HepG2 (cell line): ENCODE results near the gene PDXDC1. TPM values are rescaled to one million over a fixed set of nuclear protein-coding genes. Genes with fewer than 3 reads are reported as not detected.
A peak's percentile ranks its signal among the peaks of the same experiment; 100 is the strongest.
"Not testable (repeated sequence)": the region's sequence is repeated elsewhere in the genome, so short reads cannot be mapped to it uniquely, and the experiment has no call there.

ENCODE experiments used
- ATAC-seq: fragments of 200-7000 bp; cut with Tn5 transposase; 3 replicates; pipeline ENCODE4 v1.9.1; 2020; ENCODE audit warnings: mild to moderate bottlenecking, moderate library complexity
- BruUV-seq: library from RNA; stranded (reverse); fragments of 400-500 nt; replicated peaks from 2 replicates; lab custom pipeline; 2021; lab: Mats Ljungman, UMichigan
- CTCF ChIA-PET: fragments of 300-600 bp; formaldehyde crosslinking; extraction: SDS; loops from one replicate; lab custom pipeline; 2021; ENCODE audit warnings: low total read pairs, inconsistent platforms, low intra/inter-chr PET ratio; lab: Yijun Ruan, JAX
- POLR2A ChIA-PET: fragments of 350-600 bp; sonication (Branson Sonifier 250); formaldehyde crosslinking; loops from one replicate; lab custom pipeline; 2020; ENCODE audit warnings: antibody characterized with exemption, inconsistent platforms; lab: Yijun Ruan, JAX
- DNase-seq: peaks from one replicate; pipeline ENCODE4 v3.0.0-alpha.2; 2015; ENCODE audit warnings: low spot score
- FAIRE-seq: peaks from 3 replicates; lab custom pipeline; 2011; peaks lifted over from hg19 to GRCh38; lab: Jason Lieb, UNC
- H2AFZ ChIP-seq: one replicate; pipeline ENCODE4 v1.6.1; 2011; ENCODE audit warnings: low read length, inconsistent platforms
- H3K27ac ChIP-seq: fragments of 300-600 bp; 3 replicates; pipeline ENCODE4 v1.8.0; 2011; ENCODE audit warnings: mixed run types, mild to moderate bottlenecking, mixed read lengths, low read length, inconsistent platforms; ENCODE audit not compliant: insufficient read depth; ENCODE audit errors: extremely low read length
- H3K27me3 ChIP-seq, 2 experiments: fragments of 200-600 bp in 1 of 2; 2 replicates in 1 of 2; 3 replicates in 1 of 2; pipeline versions ENCODE4 v1.6.0 to v1.8.0; 2011; ENCODE audit warnings: low read length in 2 of 2, mild to moderate bottlenecking in 2 of 2, moderate library complexity in 2 of 2, inconsistent platforms in 1 of 2; ENCODE audit not compliant: insufficient read depth in 2 of 2, control insufficient read depth in 1 of 2
- H3K36me3 ChIP-seq, 2 experiments: fragments of 200-600 bp in 1 of 2; replicated peaks in 1 of 2; 2 replicates in 1 of 2; 3 replicates in 1 of 2; pipeline versions ENCODE4 v1.5.1 to v1.8.0; 2011; ENCODE audit warnings: low read length in 2 of 2, inconsistent platforms in 1 of 2; ENCODE audit not compliant: insufficient read depth in 2 of 2, control insufficient read depth in 1 of 2
- H3K4me1 ChIP-seq: 2 replicates; pipeline ENCODE4 v1.5.1; 2012; ENCODE audit warnings: low read length, inconsistent platforms; ENCODE audit not compliant: insufficient read depth
- H3K4me2 ChIP-seq: 2 replicates; pipeline ENCODE4 v1.6.0; 2011; ENCODE audit warnings: low read depth, low read length, inconsistent platforms
- H3K4me3 ChIP-seq, 3 experiments: fragments of 200-600 bp in 1 of 3; sonication (generic), shearing (Covaris generic) in 1 of 3; replicated peaks in 1 of 3; 2 replicates each; pipeline ENCODE4 v1.5.1; 2011 to 2016; ENCODE audit warnings: low read length in 3 of 3, inconsistent platforms in 2 of 3, low read depth in 2 of 3, mild to moderate bottlenecking in 2 of 3, control low read depth in 1 of 3, mixed read lengths in 1 of 3; ENCODE audit not compliant: insufficient read depth in 1 of 3
- H3K79me2 ChIP-seq: one replicate; pipeline ENCODE4 v1.6.1; 2011; ENCODE audit warnings: low read length, inconsistent platforms; ENCODE audit not compliant: insufficient read depth
- H3K9ac ChIP-seq: 2 replicates; pipeline ENCODE4 v1.6.0; 2011; ENCODE audit warnings: mild to moderate bottlenecking, low read depth, low read length, inconsistent platforms; ENCODE audit not compliant: insufficient read depth
- H3K9me3 ChIP-seq: 2 replicates; pipeline ENCODE4 v1.5.1; 2012; ENCODE audit warnings: mild to moderate bottlenecking, low read length
- H4K20me1 ChIP-seq: 2 replicates; pipeline ENCODE4 v1.6.0; 2011; ENCODE audit warnings: inconsistent platforms, mild to moderate bottlenecking, low read length, moderate library complexity; ENCODE audit not compliant: insufficient read depth
- CTCF ChIP-seq: sonication (generic); formaldehyde crosslinking; IDR thresholded peaks from 2 replicates; pipeline ENCODE4 v1.5.0; 2020; ENCODE audit warnings: mild to moderate bottlenecking, missing genetic modification reagents, moderate library complexity
- SMC3 ChIP-seq: IDR thresholded peaks from 2 replicates; pipeline ENCODE4 v1.6.1; 2011; ENCODE audit warnings: low read length, improper control_type of control experiment
- STAG1 ChIP-seq: sonication (generic); formaldehyde crosslinking; IDR thresholded peaks from 2 replicates; pipeline ENCODE4 v1.4.0; 2020; ENCODE audit warnings: missing genetic modification reagents
- WGBS: methylation state at CpG from one replicate; pipeline ENCODE4 v1.1.6; 2017; ENCODE audit warnings: low lambda C conversion rate; 5-methylcytosine and 5-hydroxymethylcytosine counted together
- in situ Hi-C: cut with HindIII; loops from 2 replicates; pipeline ENCODE4 v1.10.0; 2017; ENCODE audit warnings: low pct_unique_long_range_greater_than_20kb; ENCODE audit not compliant: extremely low pct_ligation_motif_present
- intact Hi-C: fragments of 100-400 bp; cut with micrococcal nuclease; formaldehyde crosslinking; loops from one replicate; pipeline ENCODE4 v1.10.0; 2022; ENCODE audit not compliant: unreplicated experiment
- polyA plus RNA-seq, 8 experiments: library from polyadenylated mRNA; depleted of rRNA in 3 of 8; stranded (reverse) in 7 of 8; unstranded in 1 of 8; fragments of >200 nt; fragmentation: Illumina TruSeq in 4 of 8; extraction: Trizol in 4 of 8; gene quantifications; 2 replicates each; pipeline versions ENCODE4 v1.2.1 to v1.2.3, GENCODE V29; 2011 to 2016; ENCODE audit warnings: low read depth in 4 of 8, missing spikeins in 1 of 8, mixed read lengths in 1 of 8; ENCODE audit not compliant: insufficient read depth in 1 of 8
- total RNA-seq, 5 experiments: library from RNA; depleted of rRNA; stranded (reverse); fragments of >200 nt; fragmentation: Illumina TruSeq; extraction: Trizol; gene quantifications; 2 replicates each; pipeline ENCODE4 v1.2.3, GENCODE V29; 2016; ENCODE audit warnings: low read depth in 1 of 5

PDXDC1 gene
- total and polyA plus RNA-seq, 2 of the 13 experiments (the other 11 are each of a cell fraction or from before 2014, with no cell fraction given) = 133 to 169 TPM

- CTCF ChIA-PET = not testable (repeated sequence)
Observed at GRCh38 chr16:15071916-15072769, 97.3 kb downstream of the PDXDC1 start.

More at GRCh38 chr16:15071916-15072769, 97.3 kb downstream of the PDXDC1 start:
- H2AFZ ChIP-seq, H4K20me1 ChIP-seq, H3K4me3 ChIP-seq, H3K9me3 ChIP-seq, intact Hi-C loops, H3K27me3 ChIP-seq, DNase-seq, H3K4me2 ChIP-seq, FAIRE-seq, H3K4me1 ChIP-seq, H3K27ac ChIP-seq, H3K9ac ChIP-seq, H3K79me2 ChIP-seq: not testable (repeated sequence)
- 64% methylated on average over 13 of the region's 16 CpGs for WGBS
- peaks cover 33 to 70% of the 10 kb centered on the region in 2 experiments for H3K36me3 ChIP-seq
- BruUV-seq = TSS peak; percentile 7
- ATAC-seq = peak; percentile 88
- in situ Hi-C loops = loop anchor here (25.0 kb wide), 1 partner anchor 185 kb away; no protein-coding TSS in a partner anchor
- POLR2A ChIA-PET = interaction anchor here (0.9 to 1.5 kb wide), 5 partner anchors 11 to 22 kb away, joined by 3 to 8 read pairs (median 4); partner anchors contain the start of genes NTAN1 and RRN3
- TF ChIP-seq SMC3 (0 out of 2 replicates have a peak, but pooled peaks have one; percentile 6), STAG1 (CRISPR knock-in tag) (peak; percentile 61), CTCF (CRISPR knock-in tag) (peak; percentile 26)
